B cell (primary cell): ENCODE data around the gene RARRES2.
"Not testable (repeated sequence)": the region's sequence is repeated elsewhere in the genome, so short reads cannot be mapped to it uniquely, and the experiment has no call there.

Experiments
- EZH2 ChIP-seq: IDR thresholded peaks from 2 replicates; pipeline ENCODE4 v1.6.1; 2012; ENCODE audit warnings: borderline replicate concordance, low read depth, mild to moderate bottlenecking, moderate library complexity, low read length; ENCODE audit not compliant: insufficient read depth, poor library complexity, severe bottlenecking
- TF ChIP-seq, protein P1 (sequence below): fragments of 200-600 bp; IDR thresholded peaks from one replicate; pipeline ENCODE4 v1.8.0; 2022; ENCODE audit warnings: antibody characterized with exemption, mild to moderate bottlenecking

GRCh38 chr7:150304499-150305258 is 36.8 kb downstream of the RARRES2 start:
- TF ChIP-seq, protein P1, sequence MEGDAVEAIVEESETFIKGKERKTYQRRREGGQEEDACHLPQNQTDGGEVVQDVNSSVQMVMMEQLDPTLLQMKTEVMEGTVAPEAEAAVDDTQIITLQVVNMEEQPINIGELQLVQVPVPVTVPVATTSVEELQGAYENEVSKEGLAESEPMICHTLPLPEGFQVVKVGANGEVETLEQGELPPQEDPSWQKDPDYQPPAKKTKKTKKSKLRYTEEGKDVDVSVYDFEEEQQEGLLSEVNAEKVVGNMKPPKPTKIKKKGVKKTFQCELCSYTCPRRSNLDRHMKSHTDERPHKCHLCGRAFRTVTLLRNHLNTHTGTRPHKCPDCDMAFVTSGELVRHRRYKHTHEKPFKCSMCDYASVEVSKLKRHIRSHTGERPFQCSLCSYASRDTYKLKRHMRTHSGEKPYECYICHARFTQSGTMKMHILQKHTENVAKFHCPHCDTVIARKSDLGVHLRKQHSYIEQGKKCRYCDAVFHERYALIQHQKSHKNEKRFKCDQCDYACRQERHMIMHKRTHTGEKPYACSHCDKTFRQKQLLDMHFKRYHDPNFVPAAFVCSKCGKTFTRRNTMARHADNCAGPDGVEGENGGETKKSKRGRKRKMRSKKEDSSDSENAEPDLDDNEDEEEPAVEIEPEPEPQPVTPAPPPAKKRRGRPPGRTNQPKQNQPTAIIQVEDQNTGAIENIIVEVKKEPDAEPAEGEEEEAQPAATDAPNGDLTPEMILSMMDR = not testable (repeated sequence)
- not testable (repeated sequence) for TF ChIP-seq EZH2
